H1 (cell line): ENCODE measurements around the gene FAM162A. TPM values are rescaled to one million over a fixed set of nuclear protein-coding genes. Genes with fewer than 3 reads are reported as not detected.

Experiments
- CTCF ChIA-PET: fragments of 300-600 bp; sonication (Branson Sonifier 250); formaldehyde crosslinking; loops from one replicate; lab custom pipeline; 2021; ENCODE audit not compliant: partially characterized antibody; lab: Charles Lee
- POLR2A ChIA-PET: fragments of 300-600 bp; sonication (Branson Sonifier 250); formaldehyde crosslinking; loops from one replicate; lab custom pipeline; 2021; ENCODE audit warnings: inconsistent platforms; ENCODE audit not compliant: partially characterized antibody; lab: Charles Lee
- DNase-seq, 2 experiments: peaks; one replicate each; pipeline versions ENCODE4 v3.0.0 to v3.0.0-alpha.2; 2010 to 2022; ENCODE audit warnings: low spot score in 2 of 2, low read depth in 1 of 2, mixed read lengths in 1 of 2
- FAIRE-seq: peaks from 2 replicates; lab custom pipeline; 2011; peaks lifted over from hg19 to GRCh38; lab: Jason Lieb, UNC
- H2AFZ ChIP-seq: 2 replicates; pipeline ENCODE4 v1.8.1; 2012; ENCODE audit warnings: low read length, inconsistent platforms
- H2AK5ac ChIP-seq: 2 replicates; pipeline ENCODE4 v1.6.1; 2013; ENCODE audit warnings: low read depth, low read length
- H2BK120ac ChIP-seq: replicated peaks from 2 replicates; pipeline ENCODE3; 2013; ENCODE audit warnings: low read depth, low read length, inconsistent platforms
- H2BK12ac ChIP-seq: 2 replicates; pipeline ENCODE4 v1.6.1; 2013; ENCODE audit warnings: low read depth, low read length
- H2BK15ac ChIP-seq: 2 replicates; pipeline ENCODE4 v1.6.1; 2013; ENCODE audit warnings: low read length
- H2BK20ac ChIP-seq: 2 replicates; pipeline ENCODE4 v1.6.1; 2013; ENCODE audit warnings: low read length
- H2BK5ac ChIP-seq: 2 replicates; pipeline ENCODE4 v1.6.1; 2013; ENCODE audit warnings: low read depth, low read length
- H3K14ac ChIP-seq: 2 replicates; pipeline ENCODE4 v1.6.1; 2013; ENCODE audit warnings: inconsistent platforms; ENCODE audit not compliant: insufficient read length
- H3K18ac ChIP-seq: 2 replicates; pipeline ENCODE4 v1.6.1; 2013; ENCODE audit warnings: low read length; ENCODE audit errors: extremely low read depth
- H3K23ac ChIP-seq: 2 replicates; pipeline ENCODE4 v1.6.1; 2013; ENCODE audit warnings: inconsistent platforms; ENCODE audit not compliant: insufficient read length
- H3K23me2 ChIP-seq: 2 replicates; pipeline ENCODE4 v1.6.1; 2013; ENCODE audit warnings: low read depth, low read length
- H3K27ac ChIP-seq: 2 replicates; pipeline ENCODE4 v1.6.1; 2011; ENCODE audit warnings: low read depth, low read length, inconsistent platforms
- H3K27me3 ChIP-seq, 4 experiments: replicated peaks in 1 of 4; 1 replicate in 1 of 4; 2 replicates in 3 of 4; pipeline versions ENCODE4 v1.6.1 to v1.8.1; 2011 to 2013; ENCODE audit warnings: low read length in 3 of 4, mild to moderate bottlenecking in 3 of 4, inconsistent platforms in 2 of 4, mixed read lengths in 2 of 4, moderate library complexity in 1 of 4; ENCODE audit not compliant: control insufficient read depth in 3 of 4, insufficient read depth in 3 of 4; ENCODE audit errors: extremely low read depth in 1 of 4
- H3K36me3 ChIP-seq, 4 experiments: 2 replicates each; pipeline versions ENCODE4 v1.6.1 to v1.8.1; 2011 to 2013; ENCODE audit warnings: mild to moderate bottlenecking in 4 of 4, low read length in 3 of 4, moderate library complexity in 2 of 4, control low read depth in 1 of 4, inconsistent platforms in 1 of 4; ENCODE audit not compliant: insufficient read depth in 4 of 4, control insufficient read depth in 2 of 4
- H3K4ac ChIP-seq: replicated peaks from 2 replicates; pipeline ENCODE3; 2013; ENCODE audit warnings: low read length, low read depth, mixed read lengths, inconsistent platforms; ENCODE audit not compliant: insufficient read length
- H3K4me1 ChIP-seq, 4 experiments: replicated peaks in 1 of 4; 1 replicate in 1 of 4; 2 replicates in 3 of 4; pipeline versions ENCODE4 v1.6.1 to v1.8.1; 2011 to 2013; ENCODE audit warnings: low read length in 3 of 4, inconsistent platforms in 2 of 4, mixed read lengths in 1 of 4; ENCODE audit not compliant: insufficient read depth in 4 of 4, control insufficient read depth in 3 of 4
- H3K4me2 ChIP-seq, 2 experiments: 2 replicates each; pipeline versions ENCODE4 v1.6.1 to v1.8.1; 2011 to 2013; ENCODE audit warnings: low read depth in 2 of 2, low read length in 2 of 2, control low read depth in 1 of 2, inconsistent platforms in 1 of 2, mild to moderate bottlenecking in 1 of 2; ENCODE audit not compliant: insufficient read depth in 1 of 2
- H3K4me3 ChIP-seq, 4 experiments: fragments of 200-600, 300-600 bp in 1 of 4; sonication (generic), shearing (Covaris generic), sonication (Bioruptor Twin) in 1 of 4; 2 replicates each; pipeline versions ENCODE4 v1.5.1 to v1.8.1; 2011 to 2016; ENCODE audit warnings: low read length in 4 of 4, low read depth in 3 of 4, control low read depth in 2 of 4, inconsistent platforms in 2 of 4, mild to moderate bottlenecking in 2 of 4, mixed read lengths in 1 of 4, moderate library complexity in 1 of 4; ENCODE audit not compliant: insufficient read depth in 2 of 4; ENCODE audit errors: extremely low read depth in 1 of 4
- H3K56ac ChIP-seq: replicated peaks from 2 replicates; pipeline ENCODE3; 2013; ENCODE audit warnings: low read depth, mild to moderate bottlenecking, mixed read lengths, low read length, inconsistent platforms; ENCODE audit not compliant: insufficient read length
- H3K79me1 ChIP-seq: 2 replicates; pipeline ENCODE4 v1.6.1; 2013; ENCODE audit warnings: low read depth, low read length, control low read depth
- H3K79me2 ChIP-seq, 2 experiments: 2 replicates each; pipeline versions ENCODE4 v1.6.1 to v1.8.1; 2012 to 2013; ENCODE audit warnings: low read length in 2 of 2, mild to moderate bottlenecking in 2 of 2, inconsistent platforms in 1 of 2; ENCODE audit not compliant: insufficient read depth in 2 of 2, control insufficient read depth in 1 of 2
- H3K9ac ChIP-seq, 4 experiments: replicated peaks in 1 of 4; 1 replicate in 1 of 4; 2 replicates in 3 of 4; pipeline versions ENCODE4 v1.6.1 to v1.8.1; 2011 to 2013; ENCODE audit warnings: low read depth in 3 of 4, low read length in 3 of 4, control low read depth in 2 of 4, mild to moderate bottlenecking in 2 of 4, moderate library complexity in 2 of 4, inconsistent platforms in 1 of 4; ENCODE audit errors: extremely low read depth in 1 of 4
- H3K9me3 ChIP-seq, 2 experiments: 2 replicates each; pipeline versions ENCODE4 v1.6.1 to v1.8.1; 2012 to 2013; ENCODE audit warnings: mild to moderate bottlenecking in 2 of 2, moderate library complexity in 2 of 2, control low read depth in 1 of 2, inconsistent platforms in 1 of 2, low read depth in 1 of 2, low read length in 1 of 2, mixed read lengths in 1 of 2; ENCODE audit not compliant: insufficient read depth in 2 of 2
- H4K20me1 ChIP-seq, 2 experiments: replicated peaks in 1 of 2; 2 replicates each; pipeline versions ENCODE3 to v1.8.1; 2011 to 2013; ENCODE audit warnings: inconsistent platforms in 2 of 2, low read length in 2 of 2, mild to moderate bottlenecking in 1 of 2; ENCODE audit not compliant: insufficient read depth in 2 of 2, control insufficient read depth in 1 of 2
- H4K5ac ChIP-seq: 2 replicates; pipeline ENCODE4 v1.6.1; 2013; ENCODE audit warnings: low read length, low read depth, mixed read lengths, inconsistent platforms; ENCODE audit not compliant: insufficient read length
- H4K8ac ChIP-seq: 2 replicates; pipeline ENCODE4 v1.8.0; 2013; ENCODE audit warnings: mild to moderate bottlenecking, moderate library complexity, low read length, inconsistent platforms; ENCODE audit not compliant: insufficient read depth; ENCODE audit errors: extremely low read depth
- H4K91ac ChIP-seq: replicated peaks from 2 replicates; pipeline ENCODE3; 2013; ENCODE audit warnings: low read length, mixed read lengths, inconsistent platforms; ENCODE audit not compliant: insufficient read length
- BACH1 ChIP-seq: IDR thresholded peaks from 2 replicates; pipeline ENCODE4 v1.6.1; 2012; ENCODE audit warnings: low read length, improper control_type of control experiment
- CEBPB ChIP-seq: IDR thresholded peaks from 2 replicates; pipeline ENCODE4 v1.6.1; 2012; ENCODE audit warnings: low read depth, low read length
- CREB1 ChIP-seq: IDR thresholded peaks from 2 replicates; pipeline ENCODE4 v1.6.1; 2012; ENCODE audit warnings: inconsistent platforms
- E2F6 ChIP-seq: IDR thresholded peaks from 2 replicates; pipeline ENCODE4 v1.6.1; 2012; ENCODE audit warnings: inconsistent platforms
- EZH2 ChIP-seq: fragments of 200-600 bp; sonication (generic); IDR thresholded peaks from 2 replicates; pipeline ENCODE4 v1.7.1; 2012; ENCODE audit warnings: low read depth, mild to moderate bottlenecking, moderate library complexity, low read length, inconsistent platforms; ENCODE audit not compliant: severe bottlenecking
- RAD21 ChIP-seq, 2 experiments: IDR thresholded peaks in 1 of 2; conservative IDR thresholded peaks in 1 of 2; 2 replicates each; pipeline ENCODE4 v1.6.1; 2011; ENCODE audit warnings: low read depth in 2 of 2, low read length in 2 of 2, improper control_type of control experiment in 1 of 2, inconsistent platforms in 1 of 2, mild to moderate bottlenecking in 1 of 2, moderate library complexity in 1 of 2
- RFX5 ChIP-seq: IDR thresholded peaks from 2 replicates; pipeline ENCODE4 v1.6.1; 2011; ENCODE audit warnings: low read depth, low read length, improper control_type of control experiment, borderline replicate concordance
- RNF2 ChIP-seq: fragments of 200-900, 300-1000 bp; sonication (generic); IDR thresholded peaks from 2 replicates; pipeline ENCODE4 v1.7.1; 2016; ENCODE audit warnings: borderline replicate concordance, low read depth, mild to moderate bottlenecking, antibody characterized with exemption, low read length; ENCODE audit not compliant: poor library complexity, severe bottlenecking; ENCODE audit errors: missing control alignments
- SP4 ChIP-seq: IDR thresholded peaks from 2 replicates; pipeline ENCODE4 v1.6.1; 2012; ENCODE audit warnings: low read length, inconsistent platforms
- TAF7 ChIP-seq: optimal IDR thresholded peaks from 2 replicates; pipeline ENCODE3; 2011; ENCODE audit warnings: low read depth, mild to moderate bottlenecking, inconsistent platforms, low read length, moderate library complexity, borderline replicate concordance
- WGBS, 2 experiments: shearing (Covaris generic) in 1 of 2; methylation state at CpG; one replicate each; pipeline versions ENCODE4 v1.1.6 to v1.1.7; 2013 to 2015; ENCODE audit warnings: low lambda C conversion rate in 2 of 2, mixed read lengths in 2 of 2, inconsistent platforms in 1 of 2, low coverage in 1 of 2, missing lambda C conversion rate in 1 of 2; ENCODE audit not compliant: insufficient replicate concordance in 2 of 2, insufficient coverage in 1 of 2, insufficient read length in 1 of 2; ENCODE audit errors: extremely low coverage in 1 of 2, missing lambda C conversion rate in 1 of 2; 5-methylcytosine and 5-hydroxymethylcytosine counted together
- polyA plus RNA-seq, 7 experiments: library from polyadenylated mRNA; depleted of rRNA in 3 of 7; stranded (reverse) in 5 of 7; unstranded in 2 of 7; fragments of >200 nt in 5 of 7; fragments of 200-250 nt in 2 of 7; gene quantifications; 1 replicate in 5 of 7; 2 replicates in 1 of 7; 4 replicates in 1 of 7; pipeline versions ENCODE4 v1.2.1 to v1.2.3, GENCODE V29; 2011 to 2013; ENCODE audit warnings: missing spikeins in 2 of 7, mixed read lengths in 2 of 7
- total RNA-seq: library from RNA; stranded (reverse); fragmentation: NEBNext Ultra II Directional; extraction: Animal tissue kit (Norgen Biotek cat#: 25700); gene quantifications from 2 replicates; pipeline ENCODE4 v1.2.1, GENCODE V29; 2021

FAM162A gene
- total and polyA plus RNA-seq, 2 of the 8 experiments (the other 6 are each of a cell fraction or from before 2014, with no cell fraction given): 38.2 to 59.7 TPM

GRCh38 chr3:122421836-122422235 is 37.9 kb downstream of the FAM162A start:
- H3K56ac ChIP-seq: no peak overlapping the region
- H3K27ac ChIP-seq: no peak overlapping the region
- H3K14ac ChIP-seq: no peak overlapping the region
- H3K23ac ChIP-seq: no peak overlapping the region
- H3K4me2 ChIP-seq: no peak overlapping the region
- WGBS, 2 experiments: 92% methylated on average over 2 of the region's 2 CpGs; no CpG with 5 or more reads in 1 of the 2 experiments
- TF ChIP-seq BACH1 (no peak), CEBPB (no peak), RNF2 (no peak), RAD21 (IDR thresholded peaks at IDR 0.05 in 1 of 2, conservative IDR thresholded peaks at IDR 0.05 in 1 of 2; ENCODE audit: low read depth in 2 of 2, low read length in 2 of 2) (no peak), TAF7 (no peak), RFX5 (no peak), SP4 (no peak), CREB1 (no peak), E2F6 (no peak), EZH2 (no peak)
- H3K23me2 ChIP-seq: no peaks in the 10 kb centered on the region
- H2BK120ac ChIP-seq: no peak overlapping the region
- H3K9ac ChIP-seq: no peak overlapping the region
- H2BK15ac ChIP-seq: no peak overlapping the region
- no peak overlapping the region for H2AFZ ChIP-seq
- no peak overlapping the region for H2BK20ac ChIP-seq
- DNase-seq: no peak
- no peak overlapping the region for H2BK12ac ChIP-seq
- H4K8ac ChIP-seq: no peak overlapping the region
- no peak overlapping the region for H3K4me3 ChIP-seq
- H2BK5ac ChIP-seq: no peak overlapping the region
- H3K4me1 ChIP-seq: peaks cover 0 to 3% (median 3%) of the 10 kb centered on the region in 4 experiments; a peak in 1 of 7 replicates
- no peak overlapping the region for H3K18ac ChIP-seq
- POLR2A ChIA-PET: interaction anchor here (0.7 to 2.1 kb wide), 4 partner anchors 9 to 14 kb away, joined by 3 to 6 read pairs (median 3); no protein-coding TSS in a partner anchor
- peaks cover 2 to 21% (median 9%) of the 10 kb centered on the region in 4 experiments; a peak in 7 of 8 replicates for H3K36me3 ChIP-seq
- H4K5ac ChIP-seq: no peak overlapping the region
- H3K9me3 ChIP-seq: no peaks in the 10 kb centered on the region
- no peak overlapping the region for H2AK5ac ChIP-seq
- peaks cover 0 to 2% of the 10 kb centered on the region in 2 experiments for H4K20me1 ChIP-seq
- H3K4ac ChIP-seq: no peak overlapping the region
- peaks cover 0 to 3% of the 10 kb centered on the region in 2 experiments; a peak in 1 of 4 replicates for H3K79me2 ChIP-seq
- no peaks in the 10 kb centered on the region for H3K27me3 ChIP-seq
- FAIRE-seq: no peak
- H4K91ac ChIP-seq: no peak overlapping the region
- no peaks in the 10 kb centered on the region for H3K79me1 ChIP-seq
- CTCF ChIA-PET: no interaction called here
